RKO (cell line): ENCODE data around the gene PLGRKT.

ENCODE experiments used
- DNase-seq: peaks from one replicate; pipeline ENCODE4 v3.0.0-alpha.2; 2016; ENCODE audit warnings: low spot score

The PLGRKT gene

GRCh38 chr9:5310851-5311250 lies 126.9 kb downstream of the PLGRKT start:
- DNase-seq: no peak
